ENCODE data around the gene UBE2D2.
"Not testable (repeated sequence)": the region's sequence is repeated elsewhere in the genome, so short reads cannot be mapped to it uniquely, and the experiment has no call there.

UBE2D2 gene

DNA sequence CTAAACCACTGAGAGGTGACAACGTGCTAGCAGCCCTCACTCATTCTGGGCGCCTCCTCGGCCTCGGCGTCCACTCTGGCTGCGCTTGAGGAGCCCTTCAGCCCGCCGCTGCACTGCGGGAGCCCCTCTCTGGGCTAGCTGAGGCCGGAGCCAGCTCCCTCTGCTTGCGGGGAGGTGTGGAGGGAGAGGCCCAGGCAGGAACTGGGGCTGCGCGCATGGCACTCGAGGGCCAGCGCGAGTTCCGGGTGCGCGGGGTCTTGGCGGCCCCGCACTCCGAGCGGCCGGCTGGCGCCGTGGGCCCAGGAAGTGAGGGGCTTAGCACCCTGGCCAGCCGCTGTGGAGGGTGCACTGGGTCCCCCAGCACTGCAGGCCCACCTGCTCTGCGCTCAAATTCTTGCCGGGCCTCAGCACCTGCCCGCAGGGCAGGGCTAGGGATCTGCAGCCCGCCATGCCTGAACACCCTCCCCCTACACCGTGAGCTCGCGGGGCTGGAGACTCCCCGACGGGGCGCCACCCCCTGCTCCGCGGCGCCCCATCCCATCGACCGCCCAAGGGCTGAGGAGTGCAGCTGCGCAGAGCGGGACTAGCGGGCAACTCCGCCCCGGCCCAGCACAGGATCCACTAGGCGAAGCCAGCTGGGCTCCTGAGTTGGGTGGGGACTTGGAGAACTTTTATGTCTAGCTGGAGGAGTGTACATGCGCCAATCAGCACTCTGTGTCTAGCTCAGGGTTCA lies 11.8 kb upstream of the UBE2D2 start:
- no peak for DNase-seq

DNA sequence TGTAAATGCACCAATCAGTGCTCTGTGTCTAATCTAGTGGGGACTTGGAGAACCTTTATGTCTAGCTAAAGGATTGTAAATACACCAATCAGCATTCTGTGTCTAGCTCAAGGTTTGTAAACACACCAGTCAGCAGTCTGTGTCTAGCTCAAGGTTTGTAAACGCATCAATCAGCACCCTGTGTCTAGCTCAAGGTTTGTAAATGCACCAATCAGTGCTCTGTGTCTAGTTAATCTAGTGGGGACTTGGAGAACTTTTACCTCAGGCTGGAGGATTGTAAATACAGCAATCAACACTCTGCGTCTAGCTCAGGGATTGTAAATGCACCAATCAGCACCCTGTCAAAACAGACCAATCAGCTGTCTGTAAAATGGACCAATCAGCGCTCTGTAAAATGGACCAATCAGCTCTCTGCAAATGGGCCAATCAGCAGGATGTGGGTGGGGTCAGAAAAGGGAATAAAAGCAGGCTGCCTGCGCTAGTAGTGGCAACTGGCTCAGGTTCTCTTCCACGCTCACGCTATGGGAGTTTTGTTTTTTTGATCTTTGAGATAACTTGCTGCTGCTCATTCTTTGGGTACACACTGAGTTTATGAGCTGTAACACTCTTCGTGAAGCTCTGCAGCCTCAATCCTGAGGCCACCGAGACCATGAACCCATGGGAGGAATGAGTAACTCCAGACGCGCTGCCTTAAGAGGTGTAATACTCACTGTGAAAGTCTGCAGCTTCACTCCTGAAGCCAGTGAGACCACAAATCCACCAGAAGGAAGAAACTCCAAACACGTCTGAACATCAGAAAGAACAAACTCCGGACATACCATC lies 10.9 kb upstream of the UBE2D2 start:
- not testable (repeated sequence) for DNase-seq

DNA sequence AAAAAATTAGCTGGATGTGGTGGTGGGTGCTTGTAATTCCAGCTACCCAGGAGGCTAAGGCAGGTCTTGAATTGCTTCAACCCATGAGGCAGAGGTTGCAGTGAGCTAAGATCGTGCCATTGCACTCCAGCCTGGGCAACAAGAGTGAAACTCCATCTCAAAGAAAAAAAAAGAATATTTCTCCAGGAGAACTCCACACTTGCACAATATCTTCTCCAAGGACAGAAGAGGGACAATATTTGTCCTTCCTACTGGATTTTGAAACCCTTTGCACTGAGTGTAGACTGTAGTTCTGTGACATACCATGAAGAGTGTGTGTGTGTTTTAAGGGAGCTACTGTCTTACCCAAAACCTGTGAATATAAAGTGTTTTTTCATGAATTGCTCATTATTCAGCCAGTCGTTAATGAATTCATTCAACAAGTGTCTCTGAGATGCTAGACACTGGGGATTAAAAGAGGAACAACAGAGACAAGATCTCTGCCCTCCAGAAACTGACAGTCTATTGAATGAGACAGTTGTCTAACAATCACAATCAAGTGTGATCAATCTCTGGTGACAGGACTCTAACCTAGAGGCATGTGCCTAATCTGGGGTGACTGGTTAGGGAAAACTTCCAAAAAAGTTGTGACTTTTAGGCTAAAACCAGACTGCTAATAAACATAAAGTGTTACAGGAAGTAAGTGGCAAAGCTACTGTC lies 9.8 kb upstream of the UBE2D2 start:
- no peak for DNase-seq

DNA sequence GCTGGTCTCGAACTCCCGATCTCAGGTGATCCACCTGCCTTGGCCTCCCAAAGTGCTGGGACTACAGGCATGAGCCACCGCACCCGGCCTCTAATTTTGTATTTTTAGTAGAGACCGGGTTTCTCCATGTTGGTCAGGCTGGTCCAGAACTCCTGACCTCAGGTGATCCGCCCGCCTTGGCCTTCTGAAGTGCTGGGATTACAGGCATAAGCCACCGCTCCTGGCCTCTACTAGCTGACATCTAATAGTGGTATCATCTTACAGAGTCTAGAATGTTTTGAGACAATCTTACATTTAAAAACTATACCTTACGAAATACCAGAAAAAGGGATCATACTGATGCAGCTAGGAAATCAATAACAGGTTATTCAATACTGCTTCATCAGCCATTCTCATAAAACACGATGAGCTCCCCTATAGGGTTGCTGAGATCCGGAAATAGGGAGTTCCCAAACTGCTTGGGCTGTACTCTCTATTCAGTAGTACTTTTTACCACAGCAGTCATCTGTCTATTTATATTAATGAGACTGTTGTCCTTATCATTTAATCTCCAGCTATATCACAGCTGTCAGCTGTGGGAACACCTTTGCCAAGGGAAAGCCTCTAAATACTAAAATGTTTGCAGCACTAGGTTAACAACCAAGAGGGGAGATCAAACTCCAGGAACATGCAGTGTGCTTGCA lies 8.1 kb upstream of the UBE2D2 start:
- DNase-seq, result no peak

DNA sequence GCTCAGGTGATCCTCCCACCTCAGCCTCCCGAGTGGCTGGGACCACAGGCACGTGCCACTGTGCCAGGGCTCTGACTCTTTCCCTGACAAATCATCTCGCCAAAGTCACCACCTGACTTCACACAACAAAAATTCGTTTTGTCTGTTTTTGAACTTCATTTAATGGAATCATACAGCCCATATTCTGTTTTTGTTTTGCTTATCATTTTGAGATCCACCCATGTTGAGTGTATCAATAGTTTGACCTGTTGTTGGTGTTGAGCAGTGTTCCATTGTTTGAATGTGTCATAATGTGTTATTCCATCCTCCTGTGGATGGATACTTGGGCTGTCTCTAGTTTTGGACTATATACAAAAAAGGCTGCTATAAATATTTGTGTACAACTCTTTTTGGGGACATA lies 6.9 kb upstream of the UBE2D2 start:
- no peak for DNase-seq

DNA sequence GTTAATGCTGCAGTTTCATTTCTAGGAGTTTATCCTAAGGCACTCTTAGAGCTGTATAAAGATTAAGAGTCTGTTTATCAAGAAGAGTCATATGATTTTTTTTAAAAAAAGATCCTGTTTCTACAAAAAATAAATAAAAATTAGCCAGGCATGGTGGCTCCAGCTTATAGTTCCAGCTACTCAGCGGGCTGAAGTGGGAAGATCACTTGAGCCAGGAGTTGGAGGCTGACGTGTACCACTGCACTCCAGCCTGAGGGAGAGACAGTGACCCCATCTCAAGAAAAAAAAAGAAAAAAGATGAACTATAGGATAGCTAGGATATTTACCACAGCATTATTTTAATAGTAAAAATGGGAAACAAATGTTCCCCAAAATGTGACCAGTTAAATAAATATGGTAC lies 3.3 kb upstream of the UBE2D2 start:
- DNase-seq, result no peak

DNA sequence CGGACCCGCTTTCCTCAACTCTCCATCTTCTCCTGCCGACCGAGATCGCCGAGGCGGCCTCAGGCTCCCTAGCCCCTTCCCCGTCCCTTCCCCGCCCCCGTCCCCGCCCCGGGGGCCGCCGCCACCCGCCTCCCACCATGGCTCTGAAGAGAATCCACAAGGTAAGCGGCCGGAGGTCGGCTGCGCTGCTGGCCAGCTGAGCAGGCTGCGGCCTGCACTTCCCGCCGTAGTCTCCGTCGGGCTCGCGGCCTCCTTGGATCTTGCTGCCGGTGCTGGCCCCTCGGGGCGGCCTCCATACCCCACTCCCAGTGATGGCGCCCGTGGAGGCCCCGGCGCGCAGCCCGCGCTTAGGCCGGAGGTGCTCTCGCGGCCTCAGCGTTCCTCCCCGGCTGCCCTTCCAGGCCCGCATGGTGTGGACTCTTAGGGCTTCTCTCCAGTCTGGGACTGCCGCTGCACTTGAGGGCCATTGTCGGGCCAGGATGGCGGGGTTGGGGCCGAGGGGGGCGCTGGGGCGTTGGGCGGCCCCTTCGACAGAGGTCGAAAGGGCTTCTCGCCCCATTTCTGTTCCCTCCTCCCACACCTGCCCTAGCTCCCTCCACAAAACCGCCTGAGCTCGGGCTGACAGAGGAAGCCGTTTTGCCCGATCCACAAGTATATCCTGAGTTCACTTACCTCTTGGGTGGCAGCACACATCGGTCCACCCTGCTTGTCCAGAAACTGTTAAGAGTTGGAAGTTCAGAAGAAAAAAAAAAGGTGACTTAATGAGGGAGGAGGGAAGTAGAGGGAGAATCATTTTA lies 714 bp downstream of the UBE2D2 start:
- DNase-seq, result peak; percentile 44

DNA sequence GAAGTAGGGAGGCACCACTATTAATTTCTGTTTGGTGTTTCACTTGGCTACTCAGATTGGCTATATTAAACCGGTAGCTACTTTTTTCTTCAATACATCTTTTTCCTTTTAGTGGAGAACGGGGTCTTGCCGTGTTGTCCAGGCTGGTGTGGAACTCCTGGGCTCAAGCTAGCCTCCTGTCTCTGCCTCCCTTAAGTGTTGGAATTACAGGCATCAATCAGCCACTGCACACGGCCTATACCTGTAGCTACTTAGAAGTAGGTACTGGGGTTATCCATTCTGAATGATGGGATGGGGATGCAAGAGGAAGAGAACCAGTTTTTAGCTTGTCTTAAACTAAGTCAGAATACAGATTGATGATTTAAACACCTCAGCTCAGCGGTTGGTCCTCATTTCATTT lies 1.7 kb downstream of the UBE2D2 start:
- DNase-seq, result no peak

DNA sequence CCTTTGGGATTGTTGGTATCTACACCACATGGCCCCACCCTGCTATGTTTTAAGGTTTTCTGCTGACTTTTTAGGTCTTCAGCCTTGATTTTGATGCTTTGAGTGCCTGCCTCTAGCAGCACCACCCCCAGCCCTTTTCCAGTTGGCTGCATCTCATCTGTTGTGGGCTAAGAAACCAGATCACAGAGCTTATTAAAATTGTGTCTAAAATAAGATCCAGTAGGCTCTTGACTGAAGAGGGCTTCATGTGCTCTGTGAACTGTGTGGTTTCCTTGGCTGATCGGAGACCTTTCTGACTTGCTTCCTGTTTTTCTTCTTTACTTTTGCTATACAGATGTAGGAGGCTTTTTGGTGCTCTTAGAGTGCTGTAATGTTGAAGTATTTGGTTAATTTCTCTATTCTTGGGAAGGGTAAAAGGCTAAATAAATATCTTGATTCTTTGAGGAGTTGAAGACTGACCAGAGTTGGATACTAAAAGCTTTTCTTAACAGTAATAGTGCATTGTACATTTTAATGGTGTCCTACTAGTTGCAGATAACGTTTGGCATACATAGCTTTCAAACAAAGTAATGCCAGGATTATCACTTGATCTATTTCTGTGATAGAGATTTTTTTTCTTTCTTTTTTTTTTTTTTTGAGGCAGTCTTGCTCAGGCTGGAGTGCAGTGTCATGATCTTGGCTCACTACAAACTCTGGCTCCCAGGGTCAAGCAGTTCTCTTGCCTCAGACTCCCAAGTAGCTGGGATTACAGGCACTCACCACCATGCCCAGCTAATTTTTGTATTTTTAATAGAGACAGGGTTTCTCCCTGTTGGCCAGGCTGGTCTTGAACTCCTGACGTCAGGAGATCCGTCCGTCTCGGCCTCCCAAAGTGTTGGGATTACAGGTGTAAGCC lies 4.5 kb downstream of the UBE2D2 start:
- peak; percentile 56 for DNase-seq

DNA sequence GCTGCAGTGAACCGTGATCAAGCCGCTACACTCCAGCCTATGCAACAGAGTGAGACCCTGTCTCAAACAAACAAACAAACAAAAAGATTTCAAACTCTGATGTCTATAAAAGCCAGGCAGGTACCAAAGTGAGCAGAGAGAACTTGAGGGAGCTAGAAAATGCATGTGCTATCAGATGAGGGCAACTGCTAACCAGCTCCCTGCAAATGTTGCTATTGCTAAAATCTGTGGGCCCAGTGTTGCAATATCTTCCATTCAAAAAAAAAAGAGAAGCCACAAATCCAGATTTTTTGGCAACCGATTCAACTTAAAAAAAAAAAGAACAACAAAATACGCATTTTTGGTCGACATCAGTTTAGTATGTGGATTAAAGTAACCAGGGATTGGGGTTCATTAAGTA lies 5.5 kb downstream of the UBE2D2 start:
- DNase-seq, result peak; percentile 41

DNA sequence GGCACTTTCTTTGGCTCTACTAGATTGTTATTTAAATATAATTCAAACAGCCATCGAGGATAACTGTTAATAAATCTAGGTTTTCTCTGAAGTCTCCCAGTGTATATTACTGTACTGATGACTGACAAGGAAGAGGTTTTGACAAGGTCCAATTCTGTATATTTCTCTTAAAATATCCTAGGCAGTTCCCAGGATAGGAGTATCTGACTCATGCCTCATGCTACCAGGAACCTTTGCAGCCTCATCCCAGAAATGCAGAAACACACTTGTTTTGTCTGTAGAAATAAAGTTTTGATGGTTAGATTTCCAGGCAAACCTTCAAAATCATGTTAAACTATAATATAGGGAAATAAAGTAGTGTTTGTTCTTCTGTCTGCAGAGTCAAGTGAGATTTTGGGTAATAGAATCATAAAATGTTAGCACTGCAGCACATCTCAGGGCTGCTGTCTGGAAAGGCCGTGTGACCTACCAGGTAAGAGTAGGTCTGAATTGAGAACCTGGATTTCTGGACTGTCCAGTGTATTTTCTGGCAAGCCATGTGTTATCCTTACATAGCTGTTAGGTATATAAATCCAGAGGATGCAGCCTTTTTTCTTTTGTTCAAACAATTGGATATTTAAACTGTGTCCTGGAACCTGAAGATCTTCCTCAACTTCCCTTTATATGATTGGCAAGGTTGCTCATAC lies 8.3 kb downstream of the UBE2D2 start:
- no peak for DNase-seq

DNA sequence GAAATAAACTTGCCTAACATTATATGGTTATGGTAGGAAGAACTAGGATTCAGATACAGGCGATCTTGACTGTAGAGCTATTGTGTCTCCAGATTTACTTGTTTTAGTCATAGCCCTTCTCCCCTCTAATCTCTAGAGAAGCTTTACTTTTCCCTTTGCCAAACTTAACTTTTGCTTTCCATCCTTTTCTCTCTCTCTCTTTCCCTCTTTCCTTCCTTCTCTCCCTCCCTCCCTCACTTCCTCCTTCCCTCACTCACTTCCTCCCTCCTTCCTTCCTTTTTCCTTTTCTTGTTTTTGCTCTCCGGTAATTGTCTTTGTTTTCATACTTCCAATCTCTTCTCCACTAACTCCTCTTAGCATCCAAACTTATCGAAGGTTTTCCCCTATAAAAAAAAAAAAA lies 10.4 kb downstream of the UBE2D2 start:
- no peak for DNase-seq

DNA sequence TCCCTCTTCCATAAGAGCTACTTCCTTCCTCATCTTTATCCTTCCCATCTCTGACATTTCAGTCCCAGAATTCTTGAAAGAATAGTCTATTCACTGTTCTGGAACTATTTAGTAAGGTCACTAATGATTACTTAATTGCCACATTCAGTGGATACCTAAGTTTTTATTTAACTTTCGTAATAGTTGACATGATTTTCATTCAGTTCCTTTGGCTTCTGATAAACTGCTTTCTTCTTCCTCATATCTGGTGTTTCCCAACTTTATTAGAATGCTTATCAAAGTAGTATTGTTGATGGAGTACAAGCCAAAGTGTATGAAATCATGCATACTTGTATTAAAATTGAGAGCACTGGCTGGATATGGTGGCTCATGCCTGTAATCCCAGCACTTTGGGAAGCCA lies 10.8 kb downstream of the UBE2D2 start:
- DNase-seq, result no peak

DNA sequence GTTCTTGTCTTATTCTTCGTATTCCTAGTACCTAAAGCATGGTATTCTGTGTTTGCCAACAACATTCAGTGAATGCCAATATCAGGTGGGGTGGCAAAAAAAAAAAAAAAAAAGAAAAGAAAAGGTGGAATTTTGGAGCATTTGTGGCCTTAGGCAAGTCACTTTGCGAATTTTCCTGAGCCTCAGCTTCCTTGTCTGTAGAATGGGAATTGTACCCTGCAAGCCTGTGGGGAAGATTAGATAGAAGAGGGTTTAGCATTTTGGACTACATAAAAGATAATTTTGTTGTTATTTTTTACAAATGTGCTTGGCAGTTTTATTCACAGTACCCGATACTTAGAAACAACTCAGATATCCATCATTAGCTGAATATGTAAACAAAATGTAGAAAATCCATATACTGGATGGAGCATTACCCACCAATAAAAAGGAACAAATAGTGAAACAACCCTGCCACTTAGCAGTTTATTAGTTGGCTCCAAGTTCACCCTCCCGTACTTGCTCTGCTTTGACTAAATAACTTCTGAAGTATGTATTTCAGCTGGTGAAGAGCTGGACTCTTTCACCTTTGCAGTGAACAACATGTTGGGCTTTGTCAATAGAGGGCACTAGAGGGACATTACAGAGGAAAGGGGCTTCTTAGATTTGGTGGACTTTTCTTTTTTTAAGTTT lies 13.6 kb downstream of the UBE2D2 start:
- no peak for DNase-seq

DNA sequence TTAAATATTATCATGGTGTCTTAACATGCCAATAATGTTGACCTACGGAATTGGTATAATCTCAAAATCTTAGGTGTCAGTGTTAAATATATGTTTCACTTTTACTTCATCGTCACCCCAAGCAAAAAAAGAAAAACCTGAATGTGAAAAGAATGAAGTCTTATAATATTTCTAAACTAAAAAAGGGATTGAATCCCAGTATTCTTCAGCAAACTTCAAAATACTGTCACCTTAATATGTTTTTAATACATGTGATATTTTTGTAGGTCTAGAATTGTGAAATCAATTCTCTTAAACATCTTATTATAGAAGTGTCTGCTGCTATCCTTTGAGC lies 14.1 kb downstream of the UBE2D2 start:
- no peak for DNase-seq

DNA sequence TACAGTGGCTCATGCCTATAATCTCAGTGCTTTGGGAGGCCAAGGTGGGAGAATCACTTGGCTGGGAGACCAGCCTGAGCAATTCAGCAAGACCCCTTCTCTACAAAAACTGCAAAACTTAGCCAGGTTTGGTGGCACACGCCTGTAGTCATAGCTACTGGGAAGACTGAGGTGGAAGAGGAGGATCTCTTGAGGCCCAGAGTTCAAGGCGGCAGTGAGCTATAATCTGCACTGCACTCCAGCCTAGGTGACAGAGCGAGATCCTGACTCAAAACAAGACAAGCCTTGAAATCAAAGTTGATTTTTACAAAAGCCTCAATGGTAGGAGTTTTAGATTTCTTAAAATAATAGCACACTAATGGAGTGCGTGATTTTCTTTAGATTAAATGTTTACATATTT lies 14.6 kb downstream of the UBE2D2 start:
- DNase-seq, result no peak

DNA sequence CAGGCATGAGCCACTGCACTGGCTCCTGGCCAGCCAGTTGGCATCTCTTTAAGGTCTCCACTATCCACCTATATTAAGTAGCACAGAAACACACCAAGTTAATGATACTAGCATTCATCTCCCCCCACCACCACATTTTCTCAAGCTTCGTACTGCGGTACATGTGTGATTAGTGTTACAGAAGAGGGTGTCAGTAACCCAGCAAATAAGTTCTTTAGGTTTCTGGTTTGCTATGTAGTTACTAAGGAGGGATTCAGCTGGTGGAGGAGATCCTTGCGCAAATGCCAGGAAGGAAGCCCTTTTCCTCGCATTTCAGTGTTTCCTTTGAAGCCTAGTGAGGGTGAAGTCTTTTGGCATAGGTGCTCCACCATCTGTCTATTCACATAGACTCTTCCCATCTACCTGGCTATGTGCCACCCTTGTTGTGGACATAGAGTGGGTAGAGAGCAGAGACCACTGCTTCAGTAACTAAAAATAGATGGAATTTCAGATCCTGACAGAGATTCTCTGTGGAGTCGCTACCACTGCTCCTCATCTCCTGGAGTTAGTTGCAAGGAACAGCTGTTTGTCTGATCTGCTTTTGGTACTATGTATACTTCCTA lies 16.7 kb downstream of the UBE2D2 start:
- DNase-seq, result no peak

DNA sequence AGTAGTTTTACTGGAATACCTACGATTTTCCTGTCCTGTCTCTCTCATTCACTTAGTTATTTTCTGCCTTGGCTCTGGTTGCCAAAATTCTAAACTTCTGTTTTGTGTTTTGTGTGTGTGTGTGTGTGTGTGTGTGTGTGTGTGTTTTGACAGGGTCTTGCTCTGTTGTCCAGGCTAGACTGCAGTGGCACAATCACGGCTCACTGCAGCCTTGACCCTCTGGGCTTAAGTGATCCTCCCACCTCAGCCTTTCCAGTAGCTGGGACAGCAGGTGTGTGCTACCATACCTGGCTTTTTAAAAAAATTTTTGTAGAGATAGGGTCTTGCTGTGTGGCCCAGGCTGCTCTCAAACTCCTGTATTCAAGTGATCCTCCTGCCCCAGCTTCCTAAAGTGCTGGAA lies 17.2 kb downstream of the UBE2D2 start:
- DNase-seq, result no peak

DNA sequence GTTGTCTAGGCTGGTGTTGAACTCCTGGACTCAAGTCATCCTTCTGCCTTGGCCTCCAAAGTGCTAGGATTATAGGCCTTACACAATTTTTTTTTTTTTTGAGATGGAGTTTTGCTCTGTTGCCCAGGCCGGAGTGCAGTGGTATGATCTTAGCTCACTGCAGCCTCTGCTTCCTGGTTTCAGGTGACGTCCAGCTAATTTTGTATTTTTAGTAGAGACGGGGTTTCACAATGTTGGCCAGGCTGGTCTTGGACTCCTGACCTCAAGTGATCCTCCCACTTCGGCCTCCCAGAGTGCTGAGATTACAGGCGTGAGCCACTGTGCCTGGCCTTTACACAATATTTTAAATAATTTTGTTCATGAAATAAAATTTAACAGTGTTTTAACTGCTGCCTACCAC lies 21.0 kb downstream of the UBE2D2 start:
- DNase-seq, result not testable (repeated sequence)

DNA sequence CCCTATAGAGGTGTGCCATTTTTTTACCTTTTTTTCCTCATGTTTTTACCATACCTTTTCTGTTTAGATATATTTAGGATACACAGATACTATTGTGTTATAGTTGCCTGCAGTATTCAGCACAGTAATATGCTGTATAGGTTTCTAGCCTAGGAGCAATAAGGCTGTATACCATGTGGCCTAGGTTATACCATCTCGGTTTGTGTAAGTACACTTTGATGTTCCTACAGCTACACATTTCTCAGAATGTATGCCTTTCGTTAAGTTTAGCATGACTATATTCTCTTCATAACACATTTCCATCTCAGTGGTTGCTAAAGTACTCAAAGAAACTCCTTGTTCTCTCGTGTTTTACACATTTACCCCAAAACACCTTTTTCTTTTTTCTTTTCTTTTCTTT lies 23.0 kb downstream of the UBE2D2 start:
- no peak for DNase-seq
